A549 treated with GW870086 at 1 μM for 4 hours (cell line): Measurements from ENCODE around the gene MT4. TPM values are rescaled to one million over a fixed set of nuclear protein-coding genes. Genes with fewer than 3 reads are reported as not detected.

ENCODE experiments used
- total RNA-seq: library from RNA; stranded (reverse); fragments of 200-300 nt; extraction: Qiagen RNA extraction; gene quantifications from 5 replicates; pipeline ENCODE4 v1.2.3, GENCODE V29; 2022; ENCODE audit warnings: low read depth

The MT4 gene
- not detected in 5 replicates for total RNA-seq

DNA sequence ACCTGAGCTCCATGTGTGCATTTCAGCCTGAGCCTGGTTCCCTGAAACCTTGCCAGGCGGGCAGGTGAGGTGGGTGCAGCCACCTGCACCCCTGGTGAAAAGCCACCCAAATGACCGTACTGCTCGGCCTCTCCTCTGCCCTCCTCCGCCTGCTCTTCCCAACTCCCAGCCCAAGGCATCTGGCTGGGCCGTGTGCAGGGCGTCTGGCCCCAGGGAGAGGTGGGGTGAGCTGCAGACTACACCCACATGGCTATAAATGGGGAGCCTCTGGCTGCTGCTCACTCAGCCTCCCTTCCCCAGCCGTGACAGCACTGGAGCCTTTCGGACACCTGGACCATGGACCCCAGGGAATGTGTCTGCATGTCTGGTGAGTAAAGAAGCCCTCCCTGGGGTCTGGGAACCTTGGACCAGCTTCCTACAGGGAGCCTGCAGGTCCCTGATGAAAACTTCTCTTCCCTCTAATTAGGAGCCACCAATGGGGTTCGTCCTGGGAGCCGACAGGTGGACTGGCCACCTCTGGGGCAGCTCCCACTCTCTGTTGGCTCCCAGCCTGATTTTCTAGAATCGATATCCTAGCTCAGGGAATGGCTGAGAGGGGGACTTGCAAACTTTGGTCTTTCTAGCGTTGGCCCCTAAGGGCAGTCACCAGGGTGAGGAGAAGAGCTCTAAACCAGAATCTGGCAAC is at the start of gene MT4:
Gene MT4 (plus strand): TSS at position 281 of the 685 bp plus-strand sequence. CDS start 56 bp downstream, at position 337.

DNA sequence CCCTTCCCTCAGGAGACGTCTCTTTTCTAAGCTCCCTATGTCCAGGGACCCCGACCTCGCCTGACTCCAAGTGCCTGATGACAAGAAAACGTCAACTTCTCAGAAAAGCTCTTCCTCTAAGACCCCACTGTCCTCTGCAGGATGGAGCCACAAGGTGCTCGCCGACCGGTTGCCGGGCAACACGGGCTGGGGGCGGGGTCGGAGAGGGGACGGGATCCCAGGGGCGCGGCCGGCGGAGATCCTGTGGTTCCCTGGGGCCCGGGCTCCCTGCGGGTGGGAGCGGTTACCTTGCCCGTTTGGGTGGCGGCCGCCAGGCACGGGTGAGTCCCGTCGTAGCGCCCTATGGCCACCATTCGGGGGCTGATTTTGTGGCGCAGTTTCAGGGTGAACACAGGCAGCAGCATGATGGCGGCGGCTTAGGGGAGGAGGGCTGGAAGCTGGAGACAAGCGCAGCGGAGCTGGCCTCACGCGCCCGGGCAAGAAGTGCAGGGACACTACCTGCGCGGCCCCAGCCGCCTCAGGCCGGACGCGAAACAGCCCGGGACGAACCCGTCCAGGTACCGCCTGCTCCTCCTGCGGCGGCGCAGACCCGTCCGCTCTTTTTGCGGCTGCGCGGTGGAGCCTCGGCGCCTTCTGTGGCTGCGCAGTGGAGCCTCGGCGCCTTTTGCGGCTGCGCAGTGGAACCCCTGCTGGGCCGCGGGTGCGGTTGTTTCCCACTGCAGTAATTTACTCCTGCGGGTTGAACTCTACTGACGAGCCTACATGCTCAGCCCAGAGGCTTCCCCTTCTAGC is 45.2 kb upstream of the MT4 start, which contains the start of gene BBS2:
Gene BBS2 (minus strand): TSS at position 566 of the 792 bp plus-strand sequence. CDS start 162 bp downstream, at position 404.

DNA sequence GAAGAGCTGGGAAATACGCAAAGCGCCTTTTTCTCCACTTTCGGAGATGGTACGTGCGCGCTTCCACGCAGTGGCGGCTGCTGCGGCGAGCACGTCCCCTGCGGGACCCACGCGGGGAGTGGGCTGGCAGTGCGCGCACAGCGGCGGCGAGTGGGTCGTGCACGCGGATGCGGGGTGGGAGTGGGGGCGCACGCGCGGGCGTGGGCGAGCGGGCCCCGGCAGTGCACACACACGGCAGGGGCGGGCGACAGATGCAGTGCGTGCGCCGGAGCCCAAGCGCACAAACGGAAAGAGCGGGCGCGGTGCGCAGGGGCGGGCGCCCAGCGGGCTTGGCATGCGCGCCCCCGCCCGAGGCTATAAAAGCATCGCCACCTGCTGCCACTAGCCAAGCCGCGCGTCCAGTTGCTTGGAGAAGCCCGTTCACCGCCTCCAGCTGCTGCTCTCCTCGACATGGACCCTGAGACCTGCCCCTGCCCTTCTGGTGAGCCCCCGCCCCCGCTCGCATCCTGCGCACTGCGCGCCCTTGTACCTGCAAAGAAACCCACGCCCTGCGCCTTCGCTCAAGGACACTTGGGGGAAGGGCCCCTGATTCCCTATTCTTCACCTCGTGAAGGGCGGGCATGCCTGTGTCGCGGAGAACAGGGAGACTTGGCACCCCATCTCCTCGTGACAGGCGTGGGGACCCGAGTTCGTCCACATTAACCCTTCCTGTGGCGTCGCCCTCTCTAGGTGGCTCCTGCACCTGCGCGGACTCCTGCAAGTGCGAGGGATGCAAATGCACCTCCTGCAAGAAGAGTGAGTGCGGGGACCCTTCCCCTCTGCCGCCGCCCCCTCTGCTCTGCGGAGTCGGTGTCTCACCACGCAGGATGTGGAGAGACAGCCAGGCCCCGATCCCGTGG is 24.5 kb downstream of the MT4 start, which contains the start of gene MT3:
Gene MT3 (plus strand): TSS at position 388 of the 899 bp plus-strand sequence. CDS start 63 bp downstream, at position 451.

DNA sequence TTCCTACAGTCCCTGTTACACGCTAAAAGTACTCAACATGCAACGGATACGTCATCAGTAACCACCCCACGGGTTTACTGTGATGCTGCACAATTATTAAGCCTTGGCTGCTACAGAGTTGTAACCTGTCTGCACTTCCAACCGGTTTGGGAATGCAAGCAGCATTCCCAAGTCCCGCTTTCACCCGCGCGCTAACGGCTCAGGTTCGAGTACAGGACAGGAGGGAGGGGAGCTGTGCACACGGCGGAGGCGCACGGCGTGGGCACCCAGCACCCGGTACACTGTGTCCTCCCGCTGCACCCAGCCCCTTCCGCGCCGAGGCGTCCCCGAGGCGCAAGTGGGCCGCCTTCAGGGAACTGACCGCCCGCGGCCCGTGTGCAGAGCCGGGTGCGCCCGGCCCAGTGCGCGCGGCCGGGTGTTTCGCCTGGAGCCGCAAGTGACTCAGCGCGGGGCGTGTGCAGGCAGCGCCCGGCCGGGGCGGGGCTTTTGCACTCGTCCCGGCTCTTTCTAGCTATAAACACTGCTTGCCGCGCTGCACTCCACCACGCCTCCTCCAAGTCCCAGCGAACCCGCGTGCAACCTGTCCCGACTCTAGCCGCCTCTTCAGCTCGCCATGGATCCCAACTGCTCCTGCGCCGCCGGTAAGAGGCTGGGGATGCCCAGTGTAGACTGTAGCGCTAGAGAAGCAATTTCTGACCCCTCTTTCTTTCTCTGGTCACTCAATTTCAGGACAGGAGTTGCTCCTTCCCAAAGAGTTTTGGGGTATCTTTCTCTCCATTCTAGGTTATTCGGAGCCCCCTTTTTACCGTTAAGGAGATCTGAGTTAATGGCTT is 43.4 kb downstream of the MT4 start, which contains the start of gene MT2A:
Gene MT2A (plus strand): TSS at position 542 of the 833 bp plus-strand sequence. CDS start 72 bp downstream, at position 614.

Other genes with a start within 250 kb of the MT4 start
- gene AMFR, start 139.5 kb upstream of the MT4 start, total RNA-seq = 58.6 to 71.7 TPM (median 66.7 TPM) in 5 replicates
- gene NUDT21, start 113.7 kb upstream of the MT4 start, total RNA-seq = 105 to 126 TPM (median 122 TPM) in 5 replicates
- gene OGFOD1, start 113.5 kb upstream of the MT4 start, total RNA-seq = 65.9 to 95.4 TPM (median 79.4 TPM) in 5 replicates
- 16.7 to 22.5 TPM (median 18.9 TPM) in 5 replicates for gene BBS2, start 45.0 kb upstream of the MT4 start, total RNA-seq
- gene MT3, start 24.5 kb downstream of the MT4 start, total RNA-seq = 0.31 TPM in 1 of 5 replicates, not detected in the others
- 1,633 to 2,275 TPM (median 1,837 TPM) in 5 replicates for gene MT2A, start 43.5 kb downstream of the MT4 start, total RNA-seq
- 0.69 TPM in 1 of 5 replicates, not detected in the others for gene MT1E, start 60.7 kb downstream of the MT4 start, total RNA-seq
- gene MT1M, start 67.6 kb downstream of the MT4 start, total RNA-seq = not detected in 5 replicates
- 18.1 to 25.3 TPM (median 21.5 TPM) in 5 replicates for gene MT1A, start 73.6 kb downstream of the MT4 start, total RNA-seq
- 0.52 TPM in 2 of 5 replicates, not detected in the others for gene MT1B, start 86.8 kb downstream of the MT4 start, total RNA-seq
- gene MT1F, start 92.9 kb downstream of the MT4 start, total RNA-seq = 15.9 to 26.2 TPM (median 18.6 TPM) in 5 replicates
- not detected in 5 replicates for gene MT1G, start 103.0 kb downstream of the MT4 start, total RNA-seq
- gene MT1H, start 104.7 kb downstream of the MT4 start, total RNA-seq = not detected in 5 replicates
- 449 to 807 TPM (median 553 TPM) in 5 replicates for gene MT1X, start 117.4 kb downstream of the MT4 start, total RNA-seq
- gene NUP93, start 165.1 kb downstream of the MT4 start, total RNA-seq = 89.1 to 104 TPM (median 98.0 TPM) in 5 replicates